ENCODE results near the gene MTMR2.

- TF ChIP-seq POLR2A (IDR thresholded peaks at IDR 0.05; ENCODE audit: low read length), result no peak
- TF ChIP-seq GATA1 (IDR thresholded peaks at IDR 0.05; ENCODE audit: low read depth, low read length), result no peak
These were observed 128.1 kb downstream of the MTMR2 start for GRCh38 chr11:95795627-95796295.
